GM21390 (cell line): ENCODE measurements around the gene OLFM2.
"Not testable (repeated sequence)": the region's sequence is repeated elsewhere in the genome, so short reads cannot be mapped to it uniquely, and the experiment has no call there.

Experiments used
- ATAC-seq: cut with Tn5 transposase; IDR thresholded peaks from one replicate; pipeline ENCODE4 v1.9.1; 2021; ENCODE audit not compliant: unreplicated experiment

The OLFM2 gene

GRCh38 chr19:9863759-9864158 is 72.6 kb downstream of the OLFM2 start:
- ATAC-seq: no peak

GRCh38 chr19:9862938-9863337 is 73.4 kb downstream of the OLFM2 start:
- ATAC-seq: no peak

- ATAC-seq: no peak
These were observed 74.8 kb downstream of the OLFM2 start for GRCh38 chr19:9861503-9861902.

GRCh38 chr19:9860407-9860806 is 75.9 kb downstream of the OLFM2 start:
- ATAC-seq: no peak

GRCh38 chr19:9858766-9859165 is 77.5 kb downstream of the OLFM2 start:
- ATAC-seq: no peak

DNA sequence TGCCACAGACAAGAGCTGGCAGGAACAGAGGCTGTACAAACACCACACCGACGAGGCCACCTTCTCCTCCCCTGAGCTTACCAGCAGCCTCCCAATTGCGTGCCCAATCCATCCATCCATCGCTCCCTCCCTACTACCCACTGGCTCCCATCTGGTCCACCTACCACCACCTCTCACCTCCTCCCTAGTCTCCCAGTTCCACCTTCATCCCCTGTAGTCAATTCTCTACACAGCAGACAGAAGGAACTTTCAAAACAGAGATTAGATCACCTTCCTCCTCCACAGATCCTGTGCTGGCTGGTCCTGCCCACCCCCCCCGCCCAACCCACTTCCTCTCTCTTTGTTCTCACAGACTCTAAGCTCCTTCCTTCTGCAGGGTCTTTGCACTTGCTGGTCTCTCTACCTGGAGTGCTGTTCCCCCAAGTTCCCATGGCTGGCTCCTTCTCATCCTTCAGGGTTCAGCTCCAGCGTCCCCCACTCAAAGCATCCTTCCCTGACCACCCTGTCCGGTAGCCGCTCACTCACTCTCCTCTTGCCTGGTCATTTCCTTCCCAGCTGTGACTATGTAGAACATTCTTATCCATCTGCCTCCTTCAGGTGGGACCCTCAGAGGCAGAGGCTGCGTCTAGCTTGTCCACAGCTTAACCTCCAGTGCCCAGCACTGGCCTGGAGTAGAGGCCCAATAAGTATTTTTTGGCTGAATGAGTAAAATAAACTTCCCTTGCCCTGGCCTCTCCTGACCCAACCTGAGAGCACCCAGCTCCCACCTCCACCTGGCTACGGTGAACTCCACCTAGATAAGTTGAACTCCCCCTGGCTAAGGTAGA is 78.2 kb downstream of the OLFM2 start:
- ATAC-seq: no peak

DNA sequence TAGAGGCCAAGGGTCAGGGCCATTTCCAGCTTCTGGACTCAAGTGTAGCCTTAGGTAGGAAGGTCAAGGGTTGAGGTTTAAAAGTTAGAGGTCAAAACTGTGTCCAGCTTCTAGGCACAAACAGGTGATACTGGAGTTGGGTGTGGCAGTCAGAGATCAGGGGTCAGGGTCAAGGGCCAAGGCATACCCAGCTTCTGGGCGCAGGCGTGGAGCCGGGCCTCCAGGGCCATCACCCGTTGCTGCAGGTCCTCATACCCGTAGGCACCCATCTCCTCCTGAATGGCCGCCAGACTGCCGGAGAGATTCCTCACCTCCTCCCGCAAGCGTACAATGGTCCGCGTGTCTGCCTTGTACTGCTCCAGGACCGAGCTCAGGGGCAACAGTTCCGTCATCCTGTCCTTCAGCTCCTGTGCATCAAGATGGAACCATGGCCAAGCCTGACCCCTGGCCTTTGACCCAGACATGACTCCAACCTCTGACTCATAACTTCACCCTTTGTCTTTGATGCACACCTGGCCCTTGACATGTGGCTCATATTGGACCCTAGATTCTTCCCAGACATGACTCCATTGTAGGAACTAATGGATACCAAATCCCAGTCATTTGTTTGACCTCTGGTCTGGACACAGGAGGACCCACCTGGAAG is 79.1 kb downstream of the OLFM2 start:
- ATAC-seq: no peak

GRCh38 chr19:9856609-9857008 is 79.7 kb downstream of the OLFM2 start:
- no peak for ATAC-seq

DNA sequence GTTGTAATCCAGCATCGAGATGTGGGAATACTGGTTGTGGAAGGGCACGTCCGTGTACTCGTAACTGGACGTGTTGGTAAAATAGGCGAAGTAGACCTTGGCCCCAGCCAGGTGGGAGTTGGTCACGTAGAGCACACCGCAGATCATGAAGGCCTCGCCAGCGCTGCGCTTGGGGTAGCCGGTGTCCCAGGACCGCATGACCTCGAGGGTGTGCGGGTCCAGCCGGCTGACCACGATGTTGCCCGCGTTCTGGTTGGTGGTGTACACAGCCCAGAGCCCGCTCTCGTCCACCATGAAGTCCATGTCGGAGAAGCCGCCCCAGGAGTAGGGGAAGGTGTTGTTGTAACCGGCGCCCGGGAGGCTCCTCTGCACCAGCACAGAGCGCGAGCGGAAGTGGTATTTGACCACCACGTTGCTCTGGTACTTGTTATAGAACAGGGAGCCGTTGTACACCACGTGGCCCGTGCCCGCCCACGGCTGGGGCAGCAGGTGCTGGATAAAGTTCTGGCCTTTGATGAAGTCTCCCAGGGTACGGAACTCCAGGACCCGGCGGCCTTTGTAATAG is 82.0 kb downstream of the OLFM2 start:
- no peak for ATAC-seq

DNA sequence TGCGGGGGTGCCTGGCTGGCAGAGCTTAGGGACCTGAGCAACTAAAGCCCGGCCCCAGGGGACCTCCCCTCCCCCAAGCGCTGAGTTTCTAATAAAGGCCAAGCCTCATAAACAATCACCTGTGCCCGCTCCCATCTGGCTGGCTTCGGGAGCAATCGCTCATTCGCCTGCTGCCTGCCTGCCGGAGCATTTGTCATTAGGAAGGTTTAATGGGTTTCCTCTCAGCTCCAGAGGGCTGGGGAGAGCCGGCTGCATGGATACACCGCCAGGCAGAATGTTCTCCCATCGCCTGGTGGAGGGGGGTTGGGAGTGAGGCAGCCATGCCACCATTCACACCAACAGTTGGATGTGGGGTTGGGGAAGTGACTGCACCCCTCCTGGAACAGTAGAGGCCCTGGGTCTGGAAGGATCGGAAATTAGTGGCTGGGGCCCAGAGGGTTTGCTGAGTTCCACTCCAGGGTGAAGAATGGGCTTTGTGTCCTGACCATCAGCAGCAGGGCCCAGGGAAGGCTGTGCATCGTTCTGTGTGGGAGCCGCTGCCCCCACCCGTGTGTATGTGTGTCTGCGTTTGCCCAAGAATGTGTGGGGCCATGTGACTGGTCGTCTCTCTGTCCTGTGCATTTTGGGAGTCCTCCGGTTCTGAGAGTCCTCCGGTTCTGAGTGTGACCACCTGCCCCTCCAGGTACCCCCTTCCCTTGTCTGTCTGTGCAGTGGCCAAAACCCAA is 85.9 kb downstream of the OLFM2 start:
- no peak for ATAC-seq

GRCh38 chr19:9849791-9850190 is 86.5 kb downstream of the OLFM2 start:
- no peak for ATAC-seq

DNA sequence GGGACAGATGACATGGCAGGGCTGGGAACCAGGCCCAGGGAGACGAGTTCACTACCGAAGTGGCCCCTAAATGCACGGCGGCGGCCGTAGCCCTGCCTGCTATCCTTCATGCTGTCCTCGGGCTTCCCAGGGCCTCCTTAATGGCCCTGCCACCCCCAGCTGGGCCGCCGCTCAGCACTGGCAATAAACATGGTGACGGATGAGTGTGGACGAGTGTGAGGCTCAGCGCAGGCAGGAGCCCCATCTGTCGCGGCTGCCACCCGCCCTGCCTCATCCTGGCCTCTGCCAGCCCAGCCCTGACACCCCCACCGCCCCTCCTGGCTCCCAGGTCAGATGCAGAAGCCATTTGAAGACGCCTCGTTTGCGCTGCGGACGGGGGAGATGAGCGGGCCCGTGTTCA is 87.6 kb downstream of the OLFM2 start:
- no peak for ATAC-seq

GRCh38 chr19:9848060-9848459 is 88.3 kb downstream of the OLFM2 start:
- ATAC-seq: no peak

GRCh38 chr19:9847087-9847671 is 89.1 kb downstream of the OLFM2 start:
- ATAC-seq: no peak

DNA sequence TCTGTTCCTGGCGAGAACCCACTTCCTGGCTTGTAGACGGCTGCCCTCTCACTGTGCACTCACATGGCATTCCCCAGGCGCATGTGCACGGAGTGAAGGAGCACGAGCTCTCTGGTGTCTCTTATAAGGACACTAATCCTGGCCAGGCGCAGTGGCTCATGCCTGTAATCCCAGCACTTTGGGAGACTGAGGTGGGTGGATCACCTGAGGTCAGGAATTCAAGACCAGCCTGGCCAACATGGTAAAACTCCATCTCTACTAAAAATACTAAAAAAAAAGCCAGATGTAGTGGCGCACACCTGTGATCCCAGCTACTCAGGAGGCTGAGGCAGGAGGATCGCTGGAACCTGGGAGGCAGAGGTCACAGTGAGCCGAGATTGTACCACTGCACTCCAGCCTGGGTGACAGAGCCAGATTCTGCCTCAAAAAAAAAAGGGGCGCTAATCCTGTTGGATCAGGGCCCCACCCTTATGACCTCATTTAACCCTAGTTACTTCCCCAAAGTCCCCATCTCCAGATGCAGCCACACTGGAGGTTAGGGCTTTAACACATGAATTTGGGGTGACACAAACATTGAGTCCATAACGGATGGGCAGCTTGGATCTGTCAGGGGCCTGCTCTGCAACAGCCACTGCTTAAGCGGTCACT is 92.6 kb downstream of the OLFM2 start:
- not testable (repeated sequence) for ATAC-seq

DNA sequence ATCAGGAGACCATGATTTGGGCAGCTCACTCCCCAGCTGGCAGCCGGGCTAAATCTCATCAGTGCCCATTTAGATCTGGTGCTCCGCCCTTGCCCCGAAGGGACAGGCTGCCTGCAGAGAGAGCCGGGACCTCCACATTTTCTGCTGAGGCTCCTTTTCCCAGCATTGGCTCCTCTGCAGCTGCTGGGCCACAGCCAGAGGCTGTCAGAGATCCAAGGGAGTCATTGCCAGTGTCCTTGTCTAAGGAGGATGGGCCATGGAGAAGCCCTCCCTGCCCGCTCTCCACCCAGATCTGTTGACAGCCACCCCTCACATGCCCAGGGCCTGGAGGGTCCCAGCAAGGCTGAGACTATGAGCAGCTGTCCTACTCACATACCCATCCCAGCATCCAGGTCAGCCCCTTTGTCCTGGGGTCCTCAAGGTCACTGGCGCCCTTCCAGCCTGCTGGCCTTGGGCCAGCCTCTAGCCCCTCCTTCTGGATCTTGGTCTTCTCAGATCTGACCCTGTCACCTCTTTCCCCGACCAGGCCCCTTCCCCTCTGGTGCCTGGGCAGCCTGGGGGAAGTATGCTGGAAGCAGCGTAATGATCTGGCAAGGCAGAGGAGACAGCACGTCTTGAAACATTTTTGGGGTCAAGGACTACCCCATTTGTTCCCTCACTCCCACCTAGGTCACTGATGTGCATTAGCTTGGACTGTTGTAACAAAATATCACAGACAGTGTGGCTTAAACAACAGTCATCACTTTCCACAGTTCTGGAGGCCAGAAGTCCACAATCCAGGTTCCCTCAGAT is 93.3 kb downstream of the OLFM2 start:
- no peak for ATAC-seq

DNA sequence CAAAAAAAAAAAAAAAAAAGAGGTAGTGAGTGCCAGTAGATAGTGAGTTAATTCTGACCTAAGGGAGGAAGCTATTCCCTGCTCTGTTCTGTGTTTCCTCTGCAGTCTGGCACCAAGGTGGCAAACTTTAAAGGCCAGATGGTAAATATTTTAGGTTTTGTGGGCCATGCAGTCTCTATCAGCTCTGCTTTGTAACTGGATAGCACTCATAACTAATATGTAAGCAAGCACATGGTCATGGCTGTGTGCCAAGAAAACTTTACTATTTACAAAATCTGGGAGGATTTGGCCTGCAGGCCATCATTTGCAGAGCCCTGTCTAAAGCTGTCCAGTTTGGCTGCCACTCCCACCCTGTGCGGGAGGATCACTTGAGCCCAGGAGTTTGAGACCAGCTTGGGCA is 96.9 kb downstream of the OLFM2 start:
- no peak for ATAC-seq

- ATAC-seq: no peak
These were observed 98.0 kb downstream of the OLFM2 start for GRCh38 chr19:9838324-9838723.

DNA sequence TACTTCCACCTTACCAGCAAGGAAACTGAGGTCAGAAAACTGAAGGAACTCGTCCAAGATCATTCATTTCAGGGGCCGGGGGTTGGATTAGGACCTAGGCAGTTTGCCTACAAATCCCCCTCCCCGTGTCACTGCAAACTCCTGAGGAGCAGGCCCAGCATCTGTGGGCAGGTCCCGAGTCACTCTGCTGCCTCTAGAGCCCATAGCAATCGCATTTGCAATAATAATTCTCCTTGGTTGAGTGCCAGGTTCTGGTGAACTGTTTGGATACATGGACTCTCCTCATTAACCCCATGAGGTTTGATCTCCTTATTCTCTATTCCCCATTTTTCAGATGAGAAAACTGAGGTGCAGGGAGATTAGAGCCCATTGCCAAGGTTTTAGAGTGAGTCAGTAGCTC is 100.3 kb downstream of the OLFM2 start:
- no peak for ATAC-seq

- ATAC-seq: peak; percentile 11
These were observed 100.8 kb downstream of the OLFM2 start for GRCh38 chr19:9835507-9835949.
